ENCODE results near the gene CD44. TPM values are rescaled to one million over a fixed set of nuclear protein-coding genes. Genes with fewer than 3 reads are reported as not detected.

The CD44 gene
- total and polyA plus RNA-seq, 11 donors = 3.9 to 210 (median 26.2) TPM

GRCh38 chr11:35216962-35217678, 78.1 kb downstream of the CD44 start:
- Histone ChIP-seq H3K4me3 (no peak overlapping the region), H3K27me3 (no peaks in the 10 kb centered on the region), H3K4me1 (peaks cover 0 to 46% (median 0%) of the 10 kb centered on the region in 12 donors), H3K36me3 (peaks cover 0 to 83% (median 46%) of the 10 kb centered on the region in 9 donors), H3K9me3 (no peaks in the 10 kb centered on the region), H3K27ac (peak overlapping the region in 1 of 12 donors; percentile 30)
- WGBS, 4 donors = 85 to 89% (median 88%) methylated on average over 3 of the region's 3 CpGs
- DNase-seq (no peak), ATAC-seq (no peak)
- intact Hi-C loops (cut with DNase I) = no loop called here
- TF ChIP-seq CTCF (IDR thresholded peaks at IDR 0.05) = no peak
- TF ChIP-seq POLR2A (IDR thresholded peaks at IDR 0.05) = no peak

- H3K9me3 ChIP-seq = no peaks in the 10 kb centered on the region
- TF ChIP-seq CTCF (IDR thresholded peaks at IDR 0.05) (no peak), POLR2A (IDR thresholded peaks at IDR 0.05) (no peak)
- no peak for ATAC-seq
- H3K27me3 ChIP-seq = no peaks in the 10 kb centered on the region
- peaks cover 0 to 97% (median 54%) of the 10 kb centered on the region in 9 donors for H3K36me3 ChIP-seq
- peaks cover 0 to 28% (median 2%) of the 10 kb centered on the region in 12 donors for H3K4me1 ChIP-seq
- H3K4me3 ChIP-seq = no peak overlapping the region
- H3K27ac ChIP-seq = no peak overlapping the region
- no peak for DNase-seq
- WGBS, 4 donors = 95 to 100% (median 99%) methylated on average over 1 of the region's 1 CpG
- intact Hi-C loops (cut with DNase I) = no loop called here
Observed at GRCh38 chr11:35218956-35219355, 80.0 kb downstream of the CD44 start.

GRCh38 chr11:35223371-35223796, 84.4 kb downstream of the CD44 start:
- H3K36me3 ChIP-seq = peaks cover 0 to 89% (median 49%) of the 10 kb centered on the region in 9 donors

More at GRCh38 chr11:35223371-35223796, 84.4 kb downstream of the CD44 start:
- no peak overlapping the region for H3K27ac ChIP-seq
- intact Hi-C loops (cut with DNase I) = no loop called here
- no peak overlapping the region for H3K4me3 ChIP-seq
- ATAC-seq = peak in 2 of 4 donors; percentile 39 to 61
- peaks cover 0 to 22% (median 0%) of the 10 kb centered on the region in 12 donors for H3K4me1 ChIP-seq
- no peaks in the 10 kb centered on the region for H3K9me3 ChIP-seq
- H3K27me3 ChIP-seq = no peaks in the 10 kb centered on the region
- DNase-seq = peak in 1 of 5 donors; percentile 29
- WGBS, 4 donors = 29 to 46% (median 42%) methylated on average over 9 of the region's 9 CpGs
- TF ChIP-seq POLR2A (IDR thresholded peaks at IDR 0.05) (no peak), CTCF (IDR thresholded peaks at IDR 0.05) (no peak)

All from heart left ventricle (tissue), 16 donors.